Retinal pigment epithelial cell (primary cell): ENCODE measurements around the gene MYO9A.
"Not testable (repeated sequence)": the region's sequence is repeated elsewhere in the genome, so short reads cannot be mapped to it uniquely, and the experiment has no call there.

ENCODE experiments used
- DNase-seq: peaks from one replicate; pipeline ENCODE4 v3.0.0-alpha.2; 2010; ENCODE audit warnings: low read depth
- H3K4me3 ChIP-seq: 2 replicates; pipeline ENCODE4 v1.5.1; 2011; ENCODE audit warnings: mild to moderate bottlenecking, low read length, control low read depth, moderate library complexity
- TF ChIP-seq, protein P1 (sequence below): conservative IDR thresholded peaks from 2 replicates; pipeline ENCODE4 v1.5.1; 2011; ENCODE audit warnings: low read depth, low read length, control low read depth, inconsistent platforms

MYO9A gene

DNA sequence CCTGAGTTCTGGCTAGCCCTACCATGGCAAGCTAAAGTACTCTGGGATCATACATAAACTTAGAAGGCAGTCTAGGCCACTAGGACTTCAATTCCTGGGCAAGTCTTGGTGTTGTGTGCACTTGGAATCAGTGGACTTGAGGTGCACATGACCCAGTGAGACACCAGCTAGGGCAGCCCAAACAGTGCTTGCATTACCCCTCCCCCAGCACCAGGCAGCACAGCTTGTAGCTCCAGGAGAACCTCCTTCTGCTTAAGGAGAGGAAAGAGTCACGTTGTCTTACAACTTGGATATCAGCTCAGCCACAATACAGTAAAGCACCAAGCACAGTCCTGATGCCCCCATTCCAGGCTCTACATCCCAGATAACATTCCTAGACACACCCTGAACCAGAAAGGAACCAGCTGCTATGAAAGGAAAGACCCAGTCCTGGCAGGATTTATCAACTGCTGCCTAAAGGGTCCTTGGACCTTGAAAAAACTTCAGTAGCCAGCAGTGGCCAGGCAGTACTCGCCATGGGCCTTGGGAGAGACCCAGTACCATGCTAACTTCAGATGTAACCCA, 57.2 kb downstream of the MYO9A start:
- no peak for DNase-seq
- H3K4me3 ChIP-seq, result no peak overlapping the region
- TF ChIP-seq, protein P1, sequence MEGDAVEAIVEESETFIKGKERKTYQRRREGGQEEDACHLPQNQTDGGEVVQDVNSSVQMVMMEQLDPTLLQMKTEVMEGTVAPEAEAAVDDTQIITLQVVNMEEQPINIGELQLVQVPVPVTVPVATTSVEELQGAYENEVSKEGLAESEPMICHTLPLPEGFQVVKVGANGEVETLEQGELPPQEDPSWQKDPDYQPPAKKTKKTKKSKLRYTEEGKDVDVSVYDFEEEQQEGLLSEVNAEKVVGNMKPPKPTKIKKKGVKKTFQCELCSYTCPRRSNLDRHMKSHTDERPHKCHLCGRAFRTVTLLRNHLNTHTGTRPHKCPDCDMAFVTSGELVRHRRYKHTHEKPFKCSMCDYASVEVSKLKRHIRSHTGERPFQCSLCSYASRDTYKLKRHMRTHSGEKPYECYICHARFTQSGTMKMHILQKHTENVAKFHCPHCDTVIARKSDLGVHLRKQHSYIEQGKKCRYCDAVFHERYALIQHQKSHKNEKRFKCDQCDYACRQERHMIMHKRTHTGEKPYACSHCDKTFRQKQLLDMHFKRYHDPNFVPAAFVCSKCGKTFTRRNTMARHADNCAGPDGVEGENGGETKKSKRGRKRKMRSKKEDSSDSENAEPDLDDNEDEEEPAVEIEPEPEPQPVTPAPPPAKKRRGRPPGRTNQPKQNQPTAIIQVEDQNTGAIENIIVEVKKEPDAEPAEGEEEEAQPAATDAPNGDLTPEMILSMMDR, result no peak

GRCh38 chr15:72058585-72058984, 59.4 kb downstream of the MYO9A start:
- DNase-seq, result no peak
- H3K4me3 ChIP-seq, result no peak overlapping the region
- TF ChIP-seq, protein P1, result no peak

- TF ChIP-seq, protein P1, result no peak
- DNase-seq, result no peak
These were observed 60.3 kb downstream of the MYO9A start for GRCh38 chr15:72057548-72058091.

DNA sequence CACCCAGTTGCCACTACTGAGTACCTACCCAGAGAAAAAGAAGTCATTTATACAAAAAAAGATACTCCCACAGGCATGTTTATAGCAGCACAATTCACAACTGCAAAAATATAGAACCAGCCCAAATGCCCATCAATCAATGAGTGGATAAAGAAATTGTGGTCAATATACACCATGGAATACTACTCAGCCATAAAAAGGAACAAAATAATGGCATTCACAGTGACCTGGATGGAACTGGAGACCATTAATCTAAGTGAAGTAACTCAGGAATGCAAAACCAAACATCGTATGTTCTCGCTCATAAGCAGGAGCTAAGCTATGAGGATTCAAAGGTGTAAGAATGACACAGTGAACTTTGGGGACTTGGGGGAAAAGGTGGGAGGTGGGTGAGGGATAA, 61.7 kb downstream of the MYO9A start:
- not testable (repeated sequence) for H3K4me3 ChIP-seq, DNase-seq

More at GRCh38 chr15:72057548-72058091, 60.3 kb downstream of the MYO9A start:
- no peak overlapping the region for H3K4me3 ChIP-seq

DNA sequence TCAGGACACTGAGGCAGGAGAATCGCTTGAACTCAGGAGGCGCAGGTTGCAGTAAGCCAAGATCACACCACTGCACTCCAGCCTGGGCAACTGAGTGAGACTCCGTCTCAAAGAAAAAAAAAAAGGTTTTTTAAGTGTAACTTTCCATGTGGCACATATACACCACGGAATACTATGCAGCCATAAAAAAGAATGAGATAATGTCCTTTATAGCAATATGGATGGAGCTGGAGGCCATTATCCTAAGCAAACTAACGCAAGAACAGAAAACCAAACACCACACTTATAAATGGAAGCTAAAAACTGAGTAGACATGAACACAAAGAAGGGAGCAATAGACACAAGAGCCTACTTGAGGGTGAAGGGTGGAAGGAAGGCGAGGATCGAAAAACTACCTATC, 64.7 kb downstream of the MYO9A start:
- not testable (repeated sequence) for DNase-seq, H3K4me3 ChIP-seq

DNA sequence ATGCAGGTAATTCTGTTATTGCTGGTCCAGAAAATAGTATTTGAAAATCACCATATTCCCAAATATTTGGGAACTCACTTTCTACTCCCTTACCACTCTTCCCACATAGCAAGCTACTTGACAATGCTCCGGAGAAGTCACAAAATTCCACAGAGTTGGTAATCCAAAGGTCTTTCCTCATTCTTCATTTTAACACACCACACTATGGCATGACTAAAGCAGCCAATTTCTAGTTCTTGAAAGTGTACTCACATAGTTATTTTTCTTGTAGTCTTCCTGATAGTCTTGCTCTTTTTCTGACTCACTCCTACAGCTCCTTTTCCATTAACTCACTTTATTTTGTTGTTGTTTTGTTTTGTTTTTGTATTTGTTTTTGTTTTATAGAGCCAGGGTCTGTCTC, 67.2 kb downstream of the MYO9A start:
- no peak overlapping the region for H3K4me3 ChIP-seq
- no peak for DNase-seq
- TF ChIP-seq, protein P1, result no peak

- DNase-seq, result no peak
- TF ChIP-seq, protein P1, result no peak
- H3K4me3 ChIP-seq, result no peak overlapping the region
These were observed 70.9 kb downstream of the MYO9A start for GRCh38 chr15:72047020-72047419.

DNA sequence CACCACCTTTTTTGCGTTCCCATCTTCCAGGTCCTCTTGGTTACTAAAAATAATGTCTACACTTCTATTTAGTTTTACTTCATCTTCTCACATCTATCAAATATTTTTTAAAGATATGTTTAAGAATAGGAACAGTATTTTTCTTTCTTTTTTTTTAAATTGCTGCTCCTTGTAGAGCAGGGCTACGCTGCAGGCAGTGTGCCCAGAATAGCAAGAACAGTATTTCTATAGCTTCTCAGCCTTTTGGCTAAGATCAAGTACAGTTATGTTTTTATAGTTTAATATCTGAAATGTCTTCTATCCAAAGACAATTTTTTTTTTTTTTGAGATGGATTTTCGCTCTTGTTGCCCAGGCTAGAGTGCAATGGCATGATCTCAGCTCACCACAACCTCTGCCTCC, 73.0 kb downstream of the MYO9A start:
- no peak overlapping the region for H3K4me3 ChIP-seq
- TF ChIP-seq, protein P1, result no peak
- no peak for DNase-seq
